GM12878 (cell line): Measurements from ENCODE around the gene THBS1. TPM values are rescaled to one million over a fixed set of nuclear protein-coding genes. Genes with fewer than 3 reads are reported as not detected.

Source experiments
- ATAC-seq: fragments of 200-7000 bp; cut with Tn5 transposase; 3 replicates; pipeline ENCODE4 v1.9.1; 2020; ENCODE audit warnings: mild to moderate bottlenecking, moderate library complexity
- BruUV-seq: library from RNA; stranded (reverse); fragments of 400-500 nt; replicated peaks from 2 replicates; lab custom pipeline; 2021; lab: Mats Ljungman, UMichigan
- CTCF ChIA-PET: fragments of 300-600 bp; sonication (Branson Sonifier 250); formaldehyde crosslinking; extraction: SDS; loops from one replicate; lab custom pipeline; 2021; ENCODE audit warnings: inconsistent platforms; lab: Yijun Ruan, JAX
- POLR2A ChIA-PET: fragments of 350-600 bp; formaldehyde crosslinking; extraction: SDS; loops from one replicate; lab custom pipeline; 2021; ENCODE audit warnings: inconsistent platforms; lab: Charles Lee
- RAD21 ChIA-PET: fragments of 300-600 bp; sonication (Branson Sonifier 250); formaldehyde crosslinking; loops from one replicate; lab custom pipeline; 2023; ENCODE audit warnings: antibody characterized with exemption; ENCODE audit not compliant: unreplicated experiment; lab: Charles Lee
- SMC1A ChIA-PET: fragments of 300-600 bp; sonication (Branson Sonifier 250); formaldehyde crosslinking; loops from one replicate; lab custom pipeline; 2023; ENCODE audit not compliant: unreplicated experiment, uncharacterized antibody; lab: Charles Lee
- DNase-seq: peaks from one replicate; pipeline ENCODE4 v3.0.0-alpha.2; 2011; ENCODE audit warnings: low read depth, low spot score
- FAIRE-seq: peaks from 3 replicates; lab custom pipeline; 2011; peaks lifted over from hg19 to GRCh38; lab: Jason Lieb, UNC
- H2AFZ ChIP-seq: 2 replicates; pipeline ENCODE4 v1.6.0; 2011; ENCODE audit warnings: low read depth, low read length, control low read depth; ENCODE audit not compliant: control insufficient read depth
- H3K27ac ChIP-seq: 2 replicates; pipeline ENCODE4 v1.5.1; 2011; ENCODE audit warnings: control low read depth; ENCODE audit not compliant: control insufficient read depth, insufficient read depth
- H3K27me3 ChIP-seq, 2 experiments: replicated peaks in 1 of 2; 2 replicates each; pipeline versions ENCODE4 v1.6.0 to v1.6.1; 2011; ENCODE audit warnings: low read length in 1 of 2; ENCODE audit not compliant: control insufficient read depth in 2 of 2, insufficient read depth in 2 of 2
- H3K36me3 ChIP-seq, 2 experiments: 2 replicates each; pipeline ENCODE4 v1.5.1; 2011; ENCODE audit warnings: low read length in 1 of 2; ENCODE audit not compliant: control insufficient read depth in 2 of 2, insufficient read depth in 2 of 2
- H3K4me1 ChIP-seq: 2 replicates; pipeline ENCODE4 v1.6.1; 2011; ENCODE audit warnings: mild to moderate bottlenecking, low read length, moderate library complexity, mixed read lengths; ENCODE audit not compliant: control insufficient read depth, insufficient read depth
- H3K4me2 ChIP-seq: 2 replicates; pipeline ENCODE4 v1.6.0; 2011; ENCODE audit warnings: control low read depth; ENCODE audit not compliant: control insufficient read depth, insufficient read depth
- H3K4me3 ChIP-seq: fragments of 200-600 bp; sonication (generic); 2 replicates; pipeline ENCODE4 v1.5.1; 2016
- H3K79me2 ChIP-seq: 2 replicates; pipeline ENCODE4 v1.6.0; 2011; ENCODE audit warnings: low read length; ENCODE audit not compliant: control insufficient read depth, insufficient read depth
- H3K9ac ChIP-seq: 2 replicates; pipeline ENCODE4 v1.8.0; 2011; ENCODE audit warnings: low read length, control low read depth, mixed read lengths; ENCODE audit not compliant: control insufficient read depth, insufficient read depth
- H3K9me3 ChIP-seq: replicated peaks from 3 replicates; pipeline ENCODE4 v1.5.1; 2011; ENCODE audit warnings: mild to moderate bottlenecking, low read length; ENCODE audit not compliant: control insufficient read depth, insufficient read depth
- H4K20me1 ChIP-seq: 2 replicates; pipeline ENCODE4 v1.6.0; 2011; ENCODE audit not compliant: control insufficient read depth, insufficient read depth
- CEBPB ChIP-seq, 2 experiments: fragments of 150-350 bp in 1 of 2; IDR thresholded peaks; 2 replicates each; pipeline ENCODE4 v1.6.1; 2012 to 2014; ENCODE audit warnings: low read depth in 2 of 2, low read length in 2 of 2, borderline replicate concordance in 1 of 2, inconsistent platforms in 1 of 2
- POU2F2 ChIP-seq: IDR thresholded peaks from 3 replicates; pipeline ENCODE4 v1.6.1; 2011; ENCODE audit warnings: low read depth, mild to moderate bottlenecking, low read length, borderline replicate concordance
- SP1 ChIP-seq: IDR thresholded peaks from one replicate; pipeline ENCODE4 v1.6.1; 2011; ENCODE audit warnings: low read depth, low read length
- SPI1 ChIP-seq: IDR thresholded peaks from 2 replicates; pipeline ENCODE4 v1.6.1; 2011; ENCODE audit warnings: low read depth, mild to moderate bottlenecking, low read length, moderate library complexity, borderline replicate concordance; ENCODE audit not compliant: insufficient read depth
- STAT3 ChIP-seq: IDR thresholded peaks from 2 replicates; pipeline ENCODE4 v1.6.1; 2011; ENCODE audit warnings: low read depth, low read length, improper control_type of control experiment
- WGBS: methylation state at CpG from one replicate; pipeline ENCODE4 v1.1.6; 2016; ENCODE audit warnings: low lambda C conversion rate; ENCODE audit not compliant: insufficient replicate concordance, insufficient coverage; ENCODE audit errors: missing lambda C conversion rate; 5-methylcytosine and 5-hydroxymethylcytosine counted together
- in situ Hi-C: fragments of 300-500 bp; cut with MboI; formaldehyde crosslinking; loops from 9 replicates; pipeline ENCODE4 v1.14.3; 2018; ENCODE audit warnings: mixed read lengths
- intact Hi-C: fragments of 100-400 bp; cut with micrococcal nuclease; formaldehyde crosslinking; loops from one replicate; pipeline ENCODE4 v1.14.2; 2022; ENCODE audit not compliant: unreplicated experiment
- polyA plus RNA-seq, 11 experiments: library from polyadenylated mRNA; depleted of rRNA in 4 of 11; unstranded in 6 of 11; stranded (reverse) in 5 of 11; fragments of >200 nt; fragmentation: Nextera tagmentation in 4 of 11; fragmentation: Illumina TruSeq in 1 of 11; extraction: Ambion mirVana in 4 of 11; extraction: Trizol in 1 of 11; gene quantifications; 1 replicate in 1 of 11; 2 replicates in 10 of 11; pipeline versions ENCODE4 v1.2.1 to v1.2.3, GENCODE V29; 2011 to 2016; ENCODE audit warnings: inconsistent platforms in 2 of 11, missing spikeins in 2 of 11, low read depth in 1 of 11
- total RNA-seq, 4 experiments: library from RNA; depleted of rRNA in 3 of 4; stranded (reverse); fragments of >200 nt in 3 of 4; fragmentation: Illumina TruSeq in 1 of 4; extraction: Trizol in 1 of 4; gene quantifications; 2 replicates each; pipeline versions ENCODE4 v1.2.1 to v1.2.3, GENCODE V29; 2013 to 2021

THBS1 gene
- total and polyA plus RNA-seq, 10 of the 15 experiments (the other 5 are each of a cell fraction or from before 2014, with no cell fraction given): under 0.01 to 1.5 (median 0.23) TPM; not detected in 3

DNA sequence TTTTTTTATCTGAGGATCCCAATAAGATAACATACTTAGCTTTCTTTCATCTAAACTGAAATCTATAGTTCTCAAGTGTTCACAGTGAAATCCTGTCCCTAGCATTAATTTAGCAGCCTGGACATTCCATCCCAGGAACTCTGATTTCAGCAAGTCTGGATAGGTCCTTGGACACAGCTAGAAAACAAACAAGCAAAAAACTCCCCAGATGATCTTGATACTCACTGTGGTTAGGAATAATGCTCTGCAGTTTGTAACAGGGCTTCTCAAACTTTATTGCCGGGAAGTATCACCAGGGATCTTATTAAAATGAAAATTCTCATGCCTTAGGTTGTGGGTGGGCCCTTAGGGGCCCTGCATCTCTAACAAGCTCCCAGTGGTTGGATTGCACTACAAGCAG is 24.3 kb downstream of the THBS1 start:
- Histone ChIP-seq H3K9me3 (peaks cover 5% of the 10 kb centered on the region; the same call in 2 of the 3 replicates), H3K27me3 (peaks cover 0 to 2% of the 10 kb centered on the region in 2 experiments; a peak in 1 of 4 replicates), H2AFZ (no peak overlapping the region), H3K36me3 (no peaks in the 10 kb centered on the region), H3K4me1 (no peaks in the 10 kb centered on the region), H3K79me2 (no peaks in the 10 kb centered on the region), H3K9ac (no peak overlapping the region), H3K4me3 (no peak overlapping the region), H4K20me1 (no peaks in the 10 kb centered on the region), H3K27ac (no peak overlapping the region), H3K4me2 (no peak overlapping the region)
- FAIRE-seq: no peak
- WGBS: 88% methylated on average over 1 of the region's 1 CpG
- BruUV-seq: no TSS peak
- no peak for TF ChIP-seq STAT3
- TF ChIP-seq POU2F2: no peak
- ChIA-PET POLR2A (no interaction called here), RAD21 (no interaction called here), SMC1A (interaction anchor here (1.0 to 1.8 kb wide), 3 partner anchors 16 to 21 kb away, joined by 3 to 6 read pairs (median 4); no protein-coding TSS in a partner anchor), CTCF (interaction anchor here (3.7 kb wide), 1 partner anchor 152 kb away, joined by 18 read pairs; no protein-coding TSS in a partner anchor)
- intact Hi-C loops (no loop called here), in situ Hi-C loops (no loop called here)
- no peak for DNase-seq
- no peak for ATAC-seq

DNA sequence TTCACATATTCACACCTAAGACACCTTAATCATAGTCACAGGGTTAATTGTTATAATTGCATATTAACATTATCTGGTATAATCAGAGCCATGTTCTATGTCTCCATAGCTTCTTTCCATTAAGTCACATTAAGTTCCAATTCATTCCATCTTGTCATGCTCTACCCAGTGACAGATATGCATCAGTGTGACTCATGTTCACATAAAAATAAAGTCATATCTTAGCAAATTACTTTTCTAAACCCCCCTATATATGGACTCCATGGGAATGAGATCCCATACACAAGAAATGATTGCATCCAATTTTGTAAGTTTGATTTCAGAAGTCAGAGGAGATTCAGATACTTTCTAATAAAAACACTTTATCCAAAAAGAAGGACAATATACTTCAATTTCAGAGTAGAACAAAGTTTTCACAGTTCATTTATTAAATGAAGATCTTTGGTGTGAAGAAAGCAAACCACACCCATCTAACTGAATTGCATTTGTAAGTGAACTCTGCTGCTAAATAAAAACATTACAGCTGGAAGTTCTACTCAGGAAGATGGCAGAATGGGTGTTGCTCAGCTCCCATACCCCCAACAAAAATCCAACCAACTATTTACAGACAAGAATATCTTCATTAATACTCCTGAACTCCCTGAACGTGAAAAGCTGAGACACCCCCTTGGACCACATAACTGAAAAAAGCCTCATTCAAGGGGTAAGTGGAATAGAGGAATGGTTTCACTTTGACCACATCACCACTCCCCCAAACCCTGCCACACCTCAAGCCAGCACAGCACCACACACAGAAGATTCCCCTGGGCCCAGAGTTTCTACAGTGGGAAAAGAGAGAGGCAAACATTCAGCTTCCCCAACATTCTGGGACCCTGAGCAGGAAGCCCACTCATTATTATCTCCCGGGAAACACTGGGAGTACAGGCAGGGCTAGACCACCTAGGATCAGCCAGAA is 27.6 kb downstream of the THBS1 start:
- ATAC-seq (no peak), DNase-seq (no peak), FAIRE-seq (no peak)
- no TSS peak for BruUV-seq
- TF ChIP-seq SP1 (no peak), CEBPB (IDR thresholded peaks at IDR 0.05; ENCODE audit: borderline replicate concordance in 1 of 2, low read depth in 2 of 2, low read length in 2 of 2) (no peak), SPI1 (no peak)
- Histone ChIP-seq H3K36me3 (no peaks in the 10 kb centered on the region), H3K27ac (no peak overlapping the region), H3K9ac (no peak overlapping the region), H3K79me2 (no peaks in the 10 kb centered on the region), H3K27me3 (peaks cover 0 to 2% of the 10 kb centered on the region in 2 experiments; a peak in 1 of 4 replicates), H3K4me2 (no peak overlapping the region), H4K20me1 (no peaks in the 10 kb centered on the region), H3K4me3 (no peak overlapping the region), H2AFZ (no peak overlapping the region), H3K4me1 (no peaks in the 10 kb centered on the region), H3K9me3 (peaks cover 5% of the 10 kb centered on the region; the same call in 2 of the 3 replicates)
- ChIA-PET POLR2A (no interaction called here), CTCF (interaction anchor here (0.8 to 3.7 kb wide), 4 partner anchors 10 to 149 kb away, joined by 3 to 18 read pairs (median 4); no protein-coding TSS in a partner anchor), SMC1A (interaction anchor here (0.9 to 4.4 kb wide), 4 partner anchors 9 to 148 kb away, joined by 3 to 32 read pairs (median 6); no protein-coding TSS in a partner anchor), RAD21 (interaction anchor here (1.5 kb wide), 1 partner anchor 148 kb away, joined by 3 read pairs; no protein-coding TSS in a partner anchor)
- intact Hi-C loops: no loop called here
- 44% methylated on average over 2 of the region's 2 CpGs for WGBS
- in situ Hi-C loops: no loop called here
